B cell (primary cell): Measurements from ENCODE around the gene ANKRD42.

Source experiments
- EZH2 ChIP-seq: IDR thresholded peaks from 2 replicates; pipeline ENCODE4 v1.6.1; 2012; ENCODE audit warnings: borderline replicate concordance, low read depth, mild to moderate bottlenecking, moderate library complexity, low read length; ENCODE audit not compliant: insufficient read depth, poor library complexity, severe bottlenecking
- TF ChIP-seq, protein P1 (sequence below): fragments of 200-600 bp; IDR thresholded peaks from one replicate; pipeline ENCODE4 v1.8.0; 2022; ENCODE audit warnings: antibody characterized with exemption, mild to moderate bottlenecking

DNA sequence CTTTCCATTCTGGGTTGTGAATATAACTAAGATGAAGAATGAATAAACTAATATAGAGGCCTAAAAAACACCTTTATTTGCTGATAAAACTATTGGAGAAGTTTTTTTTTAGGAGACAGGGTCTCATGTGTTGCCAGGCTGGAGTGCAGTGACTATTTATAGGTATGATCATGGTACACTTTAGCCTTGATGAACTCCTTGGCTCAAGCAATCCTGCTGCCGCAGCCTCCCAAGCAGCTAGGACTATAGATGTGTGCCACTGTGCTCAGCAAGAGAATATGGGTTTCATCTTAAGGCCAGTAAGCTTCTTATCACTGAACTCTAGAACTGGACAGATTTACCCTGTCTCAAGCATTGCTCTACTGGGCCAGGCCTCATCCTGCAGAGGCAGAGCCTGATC lies 66.0 kb downstream of the ANKRD42 start:
- TF ChIP-seq, protein P1, sequence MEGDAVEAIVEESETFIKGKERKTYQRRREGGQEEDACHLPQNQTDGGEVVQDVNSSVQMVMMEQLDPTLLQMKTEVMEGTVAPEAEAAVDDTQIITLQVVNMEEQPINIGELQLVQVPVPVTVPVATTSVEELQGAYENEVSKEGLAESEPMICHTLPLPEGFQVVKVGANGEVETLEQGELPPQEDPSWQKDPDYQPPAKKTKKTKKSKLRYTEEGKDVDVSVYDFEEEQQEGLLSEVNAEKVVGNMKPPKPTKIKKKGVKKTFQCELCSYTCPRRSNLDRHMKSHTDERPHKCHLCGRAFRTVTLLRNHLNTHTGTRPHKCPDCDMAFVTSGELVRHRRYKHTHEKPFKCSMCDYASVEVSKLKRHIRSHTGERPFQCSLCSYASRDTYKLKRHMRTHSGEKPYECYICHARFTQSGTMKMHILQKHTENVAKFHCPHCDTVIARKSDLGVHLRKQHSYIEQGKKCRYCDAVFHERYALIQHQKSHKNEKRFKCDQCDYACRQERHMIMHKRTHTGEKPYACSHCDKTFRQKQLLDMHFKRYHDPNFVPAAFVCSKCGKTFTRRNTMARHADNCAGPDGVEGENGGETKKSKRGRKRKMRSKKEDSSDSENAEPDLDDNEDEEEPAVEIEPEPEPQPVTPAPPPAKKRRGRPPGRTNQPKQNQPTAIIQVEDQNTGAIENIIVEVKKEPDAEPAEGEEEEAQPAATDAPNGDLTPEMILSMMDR, result no peak
- no peak for TF ChIP-seq EZH2
